ENCODE data around the gene JAG2. TPM values are rescaled to one million over a fixed set of nuclear protein-coding genes. Genes with fewer than 3 reads are reported as not detected.

The JAG2 gene
- total RNA-seq, 1 experiment from 2014 or later = 43.7 TPM

DNA sequence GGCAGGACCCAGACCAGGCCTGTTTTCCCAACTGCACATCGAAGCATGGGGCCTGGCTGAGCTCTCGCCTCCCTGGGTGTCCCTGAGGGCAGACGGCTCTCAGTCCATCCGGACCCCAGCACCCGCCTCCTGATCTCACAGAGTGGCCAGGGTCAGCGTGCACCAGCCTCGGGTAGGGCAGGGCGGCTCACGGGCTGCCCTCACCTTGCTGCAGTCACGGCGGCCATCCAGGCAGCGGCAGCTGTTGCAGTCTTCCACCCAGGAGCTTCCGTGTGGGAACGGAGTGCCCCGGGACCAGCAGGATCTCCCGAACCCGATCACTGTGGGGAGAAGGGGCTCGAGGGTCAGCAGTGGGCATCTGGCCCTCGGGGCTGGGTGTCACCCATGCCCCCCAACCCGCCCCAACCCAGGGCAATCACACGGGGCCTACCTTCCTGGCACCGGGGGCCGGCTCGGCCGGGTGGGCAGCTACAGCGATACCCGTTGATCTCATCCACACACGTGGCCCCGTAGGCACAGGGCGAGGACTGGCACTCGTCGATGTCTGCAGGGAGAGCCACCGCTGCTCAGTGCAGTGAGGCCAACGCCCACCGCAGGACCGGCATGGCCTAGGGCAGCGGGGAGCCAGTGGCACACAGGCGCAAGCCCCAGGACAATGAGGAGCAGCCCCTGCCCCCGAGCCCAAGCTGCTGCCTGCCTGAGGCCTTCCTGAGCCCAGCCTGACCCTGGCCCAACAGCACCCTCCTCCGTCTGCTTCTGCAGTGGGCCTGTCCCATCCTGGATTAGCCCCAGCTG lies 22.2 kb downstream of the JAG2 start:
- ChIA-PET POLR2A (no interaction called here), CTCF (no interaction called here)
- no TSS peak for BruUV-seq (replicated peaks)
- intact Hi-C loops (cut with micrococcal nuclease; ENCODE audit: unreplicated experiment) = no loop called here
- DNase-seq (ENCODE audit: low read depth, low spot score) (no peak), ATAC-seq (peak; percentile 31; the same call in 1 of the 2 replicates)
- H3K9me3 ChIP-seq (ENCODE audit: control insufficient read depth, insufficient read depth, low read depth, low read length) = no peaks in the 10 kb centered on the region
- H3K27ac ChIP-seq (ENCODE audit: low read length) = no peak overlapping the region
- no peak overlapping the region for H3K4me3 ChIP-seq (ENCODE audit: low read depth in 2 of 2, low read length in 2 of 2)
- no peaks in the 10 kb centered on the region for H3K4me1 ChIP-seq (ENCODE audit: control insufficient read depth, insufficient read depth, low read length)
- TF ChIP-seq, protein P1, sequence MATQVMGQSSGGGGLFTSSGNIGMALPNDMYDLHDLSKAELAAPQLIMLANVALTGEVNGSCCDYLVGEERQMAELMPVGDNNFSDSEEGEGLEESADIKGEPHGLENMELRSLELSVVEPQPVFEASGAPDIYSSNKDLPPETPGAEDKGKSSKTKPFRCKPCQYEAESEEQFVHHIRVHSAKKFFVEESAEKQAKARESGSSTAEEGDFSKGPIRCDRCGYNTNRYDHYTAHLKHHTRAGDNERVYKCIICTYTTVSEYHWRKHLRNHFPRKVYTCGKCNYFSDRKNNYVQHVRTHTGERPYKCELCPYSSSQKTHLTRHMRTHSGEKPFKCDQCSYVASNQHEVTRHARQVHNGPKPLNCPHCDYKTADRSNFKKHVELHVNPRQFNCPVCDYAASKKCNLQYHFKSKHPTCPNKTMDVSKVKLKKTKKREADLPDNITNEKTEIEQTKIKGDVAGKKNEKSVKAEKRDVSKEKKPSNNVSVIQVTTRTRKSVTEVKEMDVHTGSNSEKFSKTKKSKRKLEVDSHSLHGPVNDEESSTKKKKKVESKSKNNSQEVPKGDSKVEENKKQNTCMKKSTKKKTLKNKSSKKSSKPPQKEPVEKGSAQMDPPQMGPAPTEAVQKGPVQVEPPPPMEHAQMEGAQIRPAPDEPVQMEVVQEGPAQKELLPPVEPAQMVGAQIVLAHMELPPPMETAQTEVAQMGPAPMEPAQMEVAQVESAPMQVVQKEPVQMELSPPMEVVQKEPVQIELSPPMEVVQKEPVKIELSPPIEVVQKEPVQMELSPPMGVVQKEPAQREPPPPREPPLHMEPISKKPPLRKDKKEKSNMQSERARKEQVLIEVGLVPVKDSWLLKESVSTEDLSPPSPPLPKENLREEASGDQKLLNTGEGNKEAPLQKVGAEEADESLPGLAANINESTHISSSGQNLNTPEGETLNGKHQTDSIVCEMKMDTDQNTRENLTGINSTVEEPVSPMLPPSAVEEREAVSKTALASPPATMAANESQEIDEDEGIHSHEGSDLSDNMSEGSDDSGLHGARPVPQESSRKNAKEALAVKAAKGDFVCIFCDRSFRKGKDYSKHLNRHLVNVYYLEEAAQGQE (IDR thresholded peaks at IDR 0.05; ENCODE audit: insufficient read depth in 1 of 2, low read depth in 2 of 2, low read length in 1 of 2) = no peak
- TF ChIP-seq TCF7L2 (IDR thresholded peaks at IDR 0.05; ENCODE audit: low read depth, low read length) (no peak), SIN3A (IDR thresholded peaks at IDR 0.05; ENCODE audit: borderline replicate concordance, insufficient read depth, low read depth, low read length) (no peak), POLR2AphosphoS5 (IDR thresholded peaks at IDR 0.05; ENCODE audit: low read depth, low read length) (no peak)
- TF ChIP-seq, protein P2, sequence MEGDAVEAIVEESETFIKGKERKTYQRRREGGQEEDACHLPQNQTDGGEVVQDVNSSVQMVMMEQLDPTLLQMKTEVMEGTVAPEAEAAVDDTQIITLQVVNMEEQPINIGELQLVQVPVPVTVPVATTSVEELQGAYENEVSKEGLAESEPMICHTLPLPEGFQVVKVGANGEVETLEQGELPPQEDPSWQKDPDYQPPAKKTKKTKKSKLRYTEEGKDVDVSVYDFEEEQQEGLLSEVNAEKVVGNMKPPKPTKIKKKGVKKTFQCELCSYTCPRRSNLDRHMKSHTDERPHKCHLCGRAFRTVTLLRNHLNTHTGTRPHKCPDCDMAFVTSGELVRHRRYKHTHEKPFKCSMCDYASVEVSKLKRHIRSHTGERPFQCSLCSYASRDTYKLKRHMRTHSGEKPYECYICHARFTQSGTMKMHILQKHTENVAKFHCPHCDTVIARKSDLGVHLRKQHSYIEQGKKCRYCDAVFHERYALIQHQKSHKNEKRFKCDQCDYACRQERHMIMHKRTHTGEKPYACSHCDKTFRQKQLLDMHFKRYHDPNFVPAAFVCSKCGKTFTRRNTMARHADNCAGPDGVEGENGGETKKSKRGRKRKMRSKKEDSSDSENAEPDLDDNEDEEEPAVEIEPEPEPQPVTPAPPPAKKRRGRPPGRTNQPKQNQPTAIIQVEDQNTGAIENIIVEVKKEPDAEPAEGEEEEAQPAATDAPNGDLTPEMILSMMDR (IDR thresholded peaks at IDR 0.05) = no peak
- in situ Hi-C loops (cut with HindIII; ENCODE audit: low pct_unique_long_range_greater_than_20kb, low sequenced_read_pairs) = no loop called here
- no peaks in the 10 kb centered on the region for H3K36me3 ChIP-seq (ENCODE audit: control insufficient read depth, insufficient read depth, low read length)
- no peaks in the 10 kb centered on the region for H3K27me3 ChIP-seq (ENCODE audit: control insufficient read depth, insufficient read depth, low read length)

DNA sequence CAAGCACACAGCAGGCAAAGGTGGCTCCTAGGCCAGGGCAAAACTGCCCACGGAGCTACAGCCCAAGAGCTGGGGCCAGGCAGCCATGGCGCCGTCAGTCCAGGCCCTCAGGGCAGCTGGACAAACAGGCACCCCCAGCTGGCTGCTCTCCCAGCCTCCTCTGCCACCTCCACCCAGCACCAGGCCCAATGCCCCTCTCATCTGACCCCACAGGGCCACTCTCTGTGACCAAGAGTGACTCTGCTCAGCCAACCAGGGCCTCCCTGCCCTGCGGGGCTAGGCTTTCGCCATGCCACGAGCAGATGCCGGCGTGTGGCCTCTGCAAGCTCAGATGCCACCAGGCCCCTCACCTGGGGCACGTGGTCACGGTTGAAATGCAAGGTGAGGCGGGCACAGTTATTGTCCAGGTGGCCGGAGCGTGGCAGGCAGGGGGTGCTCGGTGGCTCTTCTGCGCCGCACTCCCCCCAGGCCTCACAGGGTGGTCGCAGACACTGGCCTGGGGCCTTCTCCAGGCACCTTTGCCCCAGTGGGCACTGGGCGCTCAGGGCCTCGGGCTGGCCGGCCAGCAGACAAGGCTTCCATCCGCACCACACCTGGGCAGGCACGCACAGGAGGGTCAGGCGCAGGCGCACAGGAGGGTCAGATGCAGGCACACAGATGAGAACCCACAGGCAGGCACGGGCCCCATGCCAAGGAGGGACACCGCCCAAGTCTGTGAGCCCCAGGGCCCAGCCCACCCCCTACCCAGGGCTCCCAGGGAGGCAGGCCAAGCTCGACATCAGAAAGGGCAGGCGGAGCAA lies 23.0 kb downstream of the JAG2 start:
- Histone ChIP-seq H3K4me1 (ENCODE audit: control insufficient read depth, insufficient read depth, low read length) (no peaks in the 10 kb centered on the region), H3K27ac (ENCODE audit: low read length) (no peak overlapping the region), H3K9me3 (ENCODE audit: control insufficient read depth, insufficient read depth, low read depth, low read length) (no peaks in the 10 kb centered on the region), H3K4me3 (ENCODE audit: low read depth in 2 of 2, low read length in 2 of 2) (no peak overlapping the region), H3K27me3 (ENCODE audit: control insufficient read depth, insufficient read depth, low read length) (no peaks in the 10 kb centered on the region), H3K36me3 (ENCODE audit: control insufficient read depth, insufficient read depth, low read length) (no peaks in the 10 kb centered on the region)
- ChIA-PET POLR2A (interaction anchor here (0.6 kb wide), 1 partner anchor 483 kb away, joined by 3 read pairs; no protein-coding TSS in a partner anchor), CTCF (no interaction called here)
- TF ChIP-seq, protein P2 (IDR thresholded peaks at IDR 0.05) = no peak
- ATAC-seq (no peak), DNase-seq (ENCODE audit: low read depth, low spot score) (no peak)
- intact Hi-C loops (cut with micrococcal nuclease; ENCODE audit: unreplicated experiment) = no loop called here
- in situ Hi-C loops (cut with HindIII; ENCODE audit: low pct_unique_long_range_greater_than_20kb, low sequenced_read_pairs) = no loop called here
- BruUV-seq (replicated peaks) = no TSS peak

Measured in Panc1 (cell line).